ENCODE data around the gene CDCA4.

DNA sequence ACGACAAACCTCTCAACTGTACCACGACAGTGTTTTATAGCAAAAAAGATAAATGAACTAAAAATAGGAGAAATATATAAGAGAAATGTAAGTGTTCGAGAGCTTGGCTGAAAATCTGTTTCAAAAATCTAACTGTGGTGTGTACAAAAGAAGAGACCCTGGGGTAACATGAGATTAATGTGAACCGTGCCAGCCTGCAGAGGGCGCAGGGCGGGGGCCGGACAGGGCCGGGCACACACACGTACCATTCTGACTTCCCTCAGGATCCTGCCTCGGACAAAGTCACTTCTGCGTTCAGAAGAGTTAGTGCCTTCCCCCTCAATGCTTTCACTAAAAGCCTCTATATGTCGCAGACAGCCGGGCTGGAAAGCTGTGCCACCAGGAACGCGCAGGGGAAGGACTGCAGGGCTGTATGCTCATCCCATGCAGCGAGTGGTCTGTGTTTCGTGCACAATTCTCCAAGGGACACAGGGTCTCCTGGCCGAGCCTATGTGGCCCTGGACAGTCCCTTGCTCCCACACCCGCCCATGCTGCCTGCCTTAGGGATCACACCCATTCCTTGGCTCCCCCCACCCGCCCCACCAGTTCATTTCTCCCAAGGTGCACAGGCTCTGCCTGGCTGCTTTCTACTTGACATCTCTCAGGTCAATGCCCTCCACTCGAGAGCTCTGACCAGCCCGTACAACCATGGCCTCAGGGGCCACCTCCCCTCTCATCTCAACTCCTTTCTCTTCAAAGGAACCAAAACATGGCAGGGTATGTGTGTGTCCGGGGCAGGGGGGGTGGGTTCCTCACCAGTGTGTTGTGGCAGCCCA is 8.5 kb downstream of the CDCA4 start:
- TF ChIP-seq CTCF (IDR thresholded peaks at IDR 0.05 in 8 of 11, conservative IDR thresholded peaks at IDR 0.05 in 3 of 11) = peak in 5 of 11 experiments; percentile 8 to 44 (median 31)
- peak in 1 of 3 donors; percentile 6 for TF ChIP-seq POLR2AphosphoS5 (IDR thresholded peaks at IDR 0.05)
- TF ChIP-seq POLR2A (IDR thresholded peaks at IDR 0.05) = no peak

Data from spleen (tissue), 7 donors.